Measurements from ENCODE around the gene TNN.

GRCh38 chr1:175099916-175100315 is 32.3 kb downstream of the TNN start:
- TF ChIP-seq CTCF (conservative IDR thresholded peaks at IDR 0.05), result no peak
- TF ChIP-seq ZFX (IDR thresholded peaks at IDR 0.05), result no peak
